ENCODE measurements around the gene PLA2G2D. TPM values are rescaled to one million over a fixed set of nuclear protein-coding genes. Genes with fewer than 3 reads are reported as not detected.
A peak's percentile ranks its signal among the peaks of the same experiment; 100 is the strongest.

Gene PLA2G2D
- total RNA-seq, 1 donor from 2014 or later, result not detected

- no peak for DNase-seq (ENCODE audit: low spot score)
- intact Hi-C loops (cut with DNase I), result no loop called here
- ATAC-seq, result no peak
Measured at GRCh38 chr1:20076223-20076622, 43.1 kb downstream of the PLA2G2D start.

- no peak for DNase-seq (ENCODE audit: low spot score)
Measured at GRCh38 chr1:20075345-20075744, 44.0 kb downstream of the PLA2G2D start.

GRCh38 chr1:20074725-20075171 is 44.6 kb downstream of the PLA2G2D start:
- DNase-seq (ENCODE audit: low spot score) (no peak), ATAC-seq (no peak)
- intact Hi-C loops (cut with DNase I), result no loop called here

More at GRCh38 chr1:20075345-20075744, 44.0 kb downstream of the PLA2G2D start:
- intact Hi-C loops (cut with DNase I), result no loop called here
- no peak for ATAC-seq

DNA sequence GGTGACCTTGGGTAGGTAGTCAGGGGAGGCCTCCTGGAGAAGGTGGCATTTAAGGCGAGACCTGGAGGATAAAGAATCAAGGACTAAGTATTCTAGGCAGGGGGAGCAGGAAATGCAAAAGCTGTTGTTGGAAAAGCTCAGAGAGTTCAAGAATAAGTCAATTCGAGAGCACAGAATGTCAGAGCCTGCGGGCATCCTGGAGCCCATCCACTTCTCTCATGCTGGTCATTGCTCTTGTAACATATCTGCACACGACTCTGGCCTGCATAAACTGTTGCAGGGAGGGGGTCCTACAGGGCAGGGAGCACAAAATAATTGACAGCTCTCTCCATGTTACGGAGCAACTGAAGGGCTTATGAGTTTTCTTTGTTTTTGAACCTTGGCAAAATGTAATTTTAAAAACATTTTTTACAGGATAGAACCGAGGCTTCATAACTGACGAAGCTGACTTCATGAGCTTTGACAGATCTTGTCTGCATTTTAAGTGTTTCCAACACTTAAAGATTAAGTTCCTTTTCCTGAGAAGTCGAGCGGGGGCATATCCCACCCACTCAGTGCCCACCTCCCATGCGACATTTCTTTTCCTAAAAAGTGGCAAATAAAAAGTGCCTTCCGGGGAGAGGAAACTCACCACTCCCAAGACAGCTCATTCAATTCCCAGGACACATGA is 45.1 kb downstream of the PLA2G2D start:
- intact Hi-C loops (cut with DNase I), result no loop called here
- DNase-seq (ENCODE audit: low spot score), result no peak
- no peak for ATAC-seq

GRCh38 chr1:20073256-20073655 is 46.1 kb downstream of the PLA2G2D start:
- DNase-seq (ENCODE audit: low spot score) (no peak), ATAC-seq (no peak)
- intact Hi-C loops (cut with DNase I), result no loop called here

DNA sequence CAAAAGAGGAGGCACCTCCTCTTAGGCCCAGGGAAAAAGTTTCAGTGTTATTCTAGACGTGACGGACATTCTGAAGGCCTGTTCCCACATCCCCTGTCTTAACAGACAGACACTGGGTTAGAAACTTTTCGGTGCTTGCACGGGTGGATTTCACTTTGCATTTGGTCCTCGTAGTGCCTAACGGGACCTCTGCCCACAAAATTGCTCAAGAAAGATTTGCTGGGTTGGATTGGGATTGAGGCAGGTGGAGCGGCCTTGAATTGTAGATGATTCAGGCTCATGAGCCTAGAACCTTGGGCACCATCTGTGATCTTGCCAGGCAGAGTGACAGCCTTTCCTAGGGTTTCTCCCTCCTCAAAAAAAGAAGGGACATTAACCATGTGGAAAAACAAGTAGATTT is 46.6 kb downstream of the PLA2G2D start:
- intact Hi-C loops (cut with DNase I), result no loop called here

DNA sequence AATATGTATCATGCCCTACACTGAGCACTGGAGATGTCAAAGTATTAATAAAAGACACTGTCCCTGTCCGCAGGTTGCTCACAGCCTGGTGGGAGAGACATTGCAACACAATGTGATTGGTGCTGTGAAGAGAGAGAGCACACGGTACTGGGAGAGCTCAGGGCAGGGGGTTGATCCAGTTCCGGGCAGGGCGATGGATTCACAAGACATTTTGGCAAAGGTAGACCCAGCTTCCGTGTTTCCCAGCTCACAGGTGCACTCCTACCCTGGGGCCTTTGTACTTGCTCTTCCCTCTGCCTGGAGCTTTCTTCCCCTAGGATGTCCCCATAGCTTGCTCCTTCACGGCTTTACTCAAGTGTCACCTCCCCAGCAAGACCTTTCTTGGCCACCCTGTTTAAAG is 47.9 kb downstream of the PLA2G2D start:
- intact Hi-C loops (cut with DNase I), result no loop called here
- DNase-seq (ENCODE audit: low spot score) (no peak), ATAC-seq (no peak)

More for the DNA sequence above, 46.6 kb downstream of the PLA2G2D start:
- DNase-seq (ENCODE audit: low spot score), result no peak
- no peak for ATAC-seq

DNA sequence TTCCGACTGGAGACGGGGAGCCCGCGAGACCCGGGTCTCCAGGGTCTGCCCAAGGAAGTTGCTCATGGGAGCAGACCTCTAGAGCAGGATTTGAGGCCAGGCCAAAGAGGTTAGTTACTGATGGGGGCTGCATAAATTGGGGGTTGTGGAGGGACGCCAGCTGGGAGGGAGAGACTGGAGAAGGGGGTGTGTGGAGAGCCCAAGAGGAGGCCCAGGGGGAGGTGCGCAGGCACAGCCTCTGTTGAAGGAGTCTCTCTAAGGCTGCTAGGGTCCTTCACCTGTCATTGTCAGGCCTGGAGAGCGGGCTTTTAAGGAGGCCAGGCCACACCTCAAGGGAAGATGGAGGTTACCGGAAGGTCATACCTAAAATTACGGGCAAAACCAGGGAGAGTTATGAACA is 49.0 kb downstream of the PLA2G2D start:
- ATAC-seq (peak; percentile 49), DNase-seq (ENCODE audit: low spot score) (no peak)

GRCh38 chr1:20069874-20070273 is 49.5 kb downstream of the PLA2G2D start, which contains the start of gene PLA2G5:
PLA2G5 (plus strand) TSS chr1:20070194; CDS start chr1:20084831, 14,637 bp downstream.
- intact Hi-C loops (cut with DNase I), result no loop called here
- ATAC-seq (peak; percentile 86), DNase-seq (ENCODE audit: low spot score) (no peak)

More for the DNA sequence above, 49.0 kb downstream of the PLA2G2D start:
- intact Hi-C loops (cut with DNase I), result no loop called here

- intact Hi-C loops (cut with DNase I), result no loop called here
- DNase-seq (ENCODE audit: low spot score) (no peak), ATAC-seq (no peak)
Measured at GRCh38 chr1:20068722-20069121, 50.6 kb downstream of the PLA2G2D start.

GRCh38 chr1:20063861-20064292 is 55.5 kb downstream of the PLA2G2D start:
- ATAC-seq (no peak), DNase-seq (ENCODE audit: low spot score) (no peak)
- intact Hi-C loops (cut with DNase I), result no loop called here

Other genes with a start within 250 kb of the PLA2G2D start
- 14.0 TPM for gene OTUD3, start 237.1 kb downstream of the PLA2G2D start, total RNA-seq
- gene PLA2G2E, start 195.9 kb downstream of the PLA2G2D start, total RNA-seq, result not detected
- gene PLA2G2A, start 139.9 kb downstream of the PLA2G2D start, total RNA-seq, result 494 TPM
- gene PLA2G5, start 49.3 kb downstream of the PLA2G2D start, total RNA-seq, result 1.3 TPM
- gene PLA2G2F, start 19.8 kb upstream of the PLA2G2D start, total RNA-seq, result not detected
- 0.13 TPM for gene UBXN10, start 66.6 kb upstream of the PLA2G2D start, total RNA-seq
- 0.36 TPM for gene PLA2G2C, start 67.0 kb upstream of the PLA2G2D start, total RNA-seq
- gene VWA5B1, start 171.3 kb upstream of the PLA2G2D start, total RNA-seq, result not detected